ENCODE measurements around the gene FAM110C. TPM values are rescaled to one million over a fixed set of nuclear protein-coding genes. Genes with fewer than 3 reads are reported as not detected.

The FAM110C gene
- total RNA-seq, 1 donor from 2014 or later = 7.8 TPM

- H3K27me3 Mint-ChIP-seq (ENCODE audit: low read depth) = peaks cover 2% of the 10 kb centered on the region
Observed at GRCh38 chr2:11248-11941, 34.9 kb downstream of the FAM110C start.

GRCh38 chr2:10222-10875 lies 36.0 kb downstream of the FAM110C start:
- H3K27me3 Mint-ChIP-seq (ENCODE audit: low read depth) = peaks cover 2% of the 10 kb centered on the region
- DNase-seq (ENCODE audit: low spot score in 2 of 2, unreplicated experiment in 2 of 2) = no peak
- H3K4me3 Mint-ChIP-seq = no peak overlapping the region
- H3K4me1 Mint-ChIP-seq = peaks cover 16% of the 10 kb centered on the region
- TF ChIP-seq CTCF (IDR thresholded peaks at IDR 0.05; ENCODE audit: unreplicated experiment) = no peak
- H3K27ac Mint-ChIP-seq = no peak overlapping the region
- H3K9me3 Mint-ChIP-seq = no peaks in the 10 kb centered on the region
- no peaks in the 10 kb centered on the region for H3K36me3 Mint-ChIP-seq

More at GRCh38 chr2:11248-11941, 34.9 kb downstream of the FAM110C start:
- H3K9me3 Mint-ChIP-seq = no peaks in the 10 kb centered on the region
- peak; percentile 84 to 91 for DNase-seq (ENCODE audit: low spot score in 2 of 2, unreplicated experiment in 2 of 2)
- peak overlapping the region; percentile 50 for H3K27ac Mint-ChIP-seq
- TF ChIP-seq CTCF (IDR thresholded peaks at IDR 0.05; ENCODE audit: unreplicated experiment) = peak; percentile 97
- peaks cover 20% of the 10 kb centered on the region for H3K4me1 Mint-ChIP-seq
- no peaks in the 10 kb centered on the region for H3K36me3 Mint-ChIP-seq
- peak overlapping the region; percentile 65 for H3K4me3 Mint-ChIP-seq

Other genes starting within 250 kb of the FAM110C start
- 77.6 to 85.8 TPM (median 84.2 TPM) in 3 replicates for gene SH3YL1, start 217.5 kb upstream of the FAM110C start, total RNA-seq
- gene ACP1, start 218.4 kb upstream of the FAM110C start, total RNA-seq = 113 to 118 TPM (median 116 TPM) in 3 replicates
- 0.50 to 1.4 TPM (median 1.1 TPM) in 3 replicates for gene ALKAL2, start 241.6 kb upstream of the FAM110C start, total RNA-seq